ENCODE results near the gene MAPKAPK2. TPM values are rescaled to one million over a fixed set of nuclear protein-coding genes. Genes with fewer than 3 reads are reported as not detected.
A peak's percentile ranks its signal among the peaks of the same experiment; 100 is the strongest.

MAPKAPK2 gene
- total and polyA plus RNA-seq, 2 donors (not counting 1 experiment from before 2014, with no cell fraction given): 60.3 to 85.8 TPM

- Histone ChIP-seq H3K4me1 (ENCODE audit: control insufficient read depth in 2 of 2, insufficient read depth in 2 of 2, low read length in 2 of 2) (peaks cover 70 to 77% of the 10 kb centered on the region in 2 donors), H3K4me3 (ENCODE audit: control extremely low read depth in 1 of 5, extremely low read depth in 1 of 5, insufficient read depth in 1 of 5, low read depth in 2 of 5, low read length in 4 of 5) (peak overlapping the region in 1 of 5 experiments; percentile 6), H4K20me1 (ENCODE audit: control insufficient read depth, insufficient read depth, low read length, poor library complexity, severe bottlenecking) (peaks cover 88% of the 10 kb centered on the region), H3K27me3 (replicated peaks in 1 of 4; ENCODE audit: control extremely low read depth in 1 of 4, control insufficient read depth in 3 of 4, insufficient read depth in 4 of 4, low read length in 3 of 4) (no peaks in the 10 kb centered on the region), H3K9me3 (ENCODE audit: control extremely low read depth in 1 of 3, control insufficient read depth in 2 of 3, insufficient read depth in 1 of 3, low read length in 2 of 3) (no peaks in the 10 kb centered on the region), H3K79me2 (ENCODE audit: control insufficient read depth, insufficient read depth, low read length) (peaks cover 97% of the 10 kb centered on the region), H3K27ac (ENCODE audit: low read length in 2 of 2) (peak overlapping the region; percentile 35 to 75), H3K36me3 (replicated peaks in 1 of 2; ENCODE audit: control extremely low read depth in 1 of 2, control insufficient read depth in 1 of 2, extremely low read depth in 1 of 2, insufficient read depth in 2 of 2, low read length in 1 of 2) (no peaks in the 10 kb centered on the region), H3K9ac (ENCODE audit: low read length) (no peak overlapping the region), H2AFZ (ENCODE audit: insufficient read depth, low read depth, low read length, poor library complexity, severe bottlenecking) (no peak overlapping the region), H3K4me2 (replicated peaks; ENCODE audit: low read depth, low read length, poor library complexity, severe bottlenecking) (peak overlapping the region; percentile 51)
- TF ChIP-seq EZH2 (IDR thresholded peaks at IDR 0.05; ENCODE audit: borderline replicate concordance, insufficient read depth, low read depth, low read length, poor library complexity, severe bottlenecking) (no peak), CTCF (IDR thresholded peaks at IDR 0.05) (no peak)
- ChIA-PET POLR2A (interaction anchor here (0.6 to 0.7 kb wide), 2 partner anchors 8 to 97 kb away, joined by 3 to 7 read pairs; no protein-coding TSS in a partner anchor), CTCF (interaction anchor here (0.7 to 13.1 kb wide), 14 partner anchors 9 to 265 kb away, joined by 3 to 145 read pairs (median 4); no protein-coding TSS in a partner anchor)
- DNase-seq (no peak), ATAC-seq (ENCODE audit: low read depth) (no peak)
- H3K27ac Mint-ChIP-seq: peak overlapping the region; percentile 81
- WGBS (ENCODE audit: insufficient coverage): 58% methylated on average over 2 of the region's 11 CpGs
- no peaks in the 10 kb centered on the region for H3K27me3 Mint-ChIP-seq
- H3K4me3 Mint-ChIP-seq: peak overlapping the region; percentile 24
- intact Hi-C loops (cut with micrococcal nuclease): loop anchor here (5.0 kb wide), 1 partner anchor 39 kb away; no protein-coding TSS in a partner anchor
- peaks cover 78% of the 10 kb centered on the region for H3K4me1 Mint-ChIP-seq
- H3K9me3 Mint-ChIP-seq (ENCODE audit: insufficient read depth): no peaks in the 10 kb centered on the region
These were observed 31.6 kb downstream of the MAPKAPK2 start for GRCh38 chr1:206716159-206716869.
